ENCODE results near the gene SHISA6. TPM values are rescaled to one million over a fixed set of nuclear protein-coding genes. Genes with fewer than 3 reads are reported as not detected.

SHISA6 gene
- total and polyA plus RNA-seq, 2 donors (not counting 1 experiment from before 2014, with no cell fraction given): not detected

GRCh38 chr17:11561281-11561680, 320.3 kb downstream of the SHISA6 start:
- Histone ChIP-seq H3K27me3 (replicated peaks in 1 of 4; ENCODE audit: control extremely low read depth in 1 of 4, control insufficient read depth in 3 of 4, insufficient read depth in 4 of 4, low read length in 3 of 4) (no peaks in the 10 kb centered on the region), H3K4me1 (ENCODE audit: control insufficient read depth in 2 of 2, insufficient read depth in 2 of 2, low read length in 2 of 2) (no peaks in the 10 kb centered on the region), H3K9me3 (ENCODE audit: control extremely low read depth in 1 of 3, control insufficient read depth in 2 of 3, insufficient read depth in 1 of 3, low read length in 2 of 3) (peaks cover 0 to 40% (median 0%) of the 10 kb centered on the region in 3 donors), H4K20me1 (ENCODE audit: control insufficient read depth, insufficient read depth, low read length, poor library complexity, severe bottlenecking) (no peaks in the 10 kb centered on the region), H3K36me3 (replicated peaks in 1 of 2; ENCODE audit: control extremely low read depth in 1 of 2, control insufficient read depth in 1 of 2, extremely low read depth in 1 of 2, insufficient read depth in 2 of 2, low read length in 1 of 2) (no peaks in the 10 kb centered on the region), H3K79me2 (ENCODE audit: control insufficient read depth, insufficient read depth, low read length) (no peaks in the 10 kb centered on the region), H3K4me2 (replicated peaks; ENCODE audit: low read depth, low read length, poor library complexity, severe bottlenecking) (no peak overlapping the region), H2AFZ (ENCODE audit: insufficient read depth, low read depth, low read length, poor library complexity, severe bottlenecking) (no peak overlapping the region), H3K4me3 (ENCODE audit: control extremely low read depth in 1 of 5, extremely low read depth in 1 of 5, insufficient read depth in 1 of 5, low read depth in 2 of 5, low read length in 4 of 5) (no peak overlapping the region), H3K27ac (ENCODE audit: low read length in 2 of 2) (no peak overlapping the region), H3K9ac (ENCODE audit: low read length) (no peak overlapping the region)
- ChIA-PET POLR2A (no interaction called here), CTCF (no interaction called here)
- H3K27ac Mint-ChIP-seq: no peak overlapping the region
- no peak overlapping the region for H3K4me3 Mint-ChIP-seq
- DNase-seq: no peak
- no peak for ATAC-seq (ENCODE audit: low read depth)
- H3K4me1 Mint-ChIP-seq: no peaks in the 10 kb centered on the region
- WGBS (ENCODE audit: insufficient coverage): 100% methylated on average over 1 of the region's 1 CpG
- H3K27me3 Mint-ChIP-seq: no peaks in the 10 kb centered on the region
- intact Hi-C loops (cut with micrococcal nuclease): no loop called here
- peaks cover 2% of the 10 kb centered on the region for H3K9me3 Mint-ChIP-seq (ENCODE audit: insufficient read depth)
- TF ChIP-seq, protein P1, sequence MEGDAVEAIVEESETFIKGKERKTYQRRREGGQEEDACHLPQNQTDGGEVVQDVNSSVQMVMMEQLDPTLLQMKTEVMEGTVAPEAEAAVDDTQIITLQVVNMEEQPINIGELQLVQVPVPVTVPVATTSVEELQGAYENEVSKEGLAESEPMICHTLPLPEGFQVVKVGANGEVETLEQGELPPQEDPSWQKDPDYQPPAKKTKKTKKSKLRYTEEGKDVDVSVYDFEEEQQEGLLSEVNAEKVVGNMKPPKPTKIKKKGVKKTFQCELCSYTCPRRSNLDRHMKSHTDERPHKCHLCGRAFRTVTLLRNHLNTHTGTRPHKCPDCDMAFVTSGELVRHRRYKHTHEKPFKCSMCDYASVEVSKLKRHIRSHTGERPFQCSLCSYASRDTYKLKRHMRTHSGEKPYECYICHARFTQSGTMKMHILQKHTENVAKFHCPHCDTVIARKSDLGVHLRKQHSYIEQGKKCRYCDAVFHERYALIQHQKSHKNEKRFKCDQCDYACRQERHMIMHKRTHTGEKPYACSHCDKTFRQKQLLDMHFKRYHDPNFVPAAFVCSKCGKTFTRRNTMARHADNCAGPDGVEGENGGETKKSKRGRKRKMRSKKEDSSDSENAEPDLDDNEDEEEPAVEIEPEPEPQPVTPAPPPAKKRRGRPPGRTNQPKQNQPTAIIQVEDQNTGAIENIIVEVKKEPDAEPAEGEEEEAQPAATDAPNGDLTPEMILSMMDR (IDR thresholded peaks at IDR 0.05): no peak
- no peak for TF ChIP-seq EZH2 (IDR thresholded peaks at IDR 0.05; ENCODE audit: borderline replicate concordance, insufficient read depth, low read depth, low read length, poor library complexity, severe bottlenecking)

- H3K4me1 Mint-ChIP-seq: no peaks in the 10 kb centered on the region
- H3K27ac ChIP-seq (ENCODE audit: low read length in 2 of 2): no peak overlapping the region
- H3K36me3 ChIP-seq (replicated peaks in 1 of 2; ENCODE audit: control extremely low read depth in 1 of 2, control insufficient read depth in 1 of 2, extremely low read depth in 1 of 2, insufficient read depth in 2 of 2, low read length in 1 of 2): no peaks in the 10 kb centered on the region
- no peaks in the 10 kb centered on the region for H3K27me3 Mint-ChIP-seq
- H3K9me3 ChIP-seq (ENCODE audit: control extremely low read depth in 1 of 3, control insufficient read depth in 2 of 3, insufficient read depth in 1 of 3, low read length in 2 of 3): peaks cover 0 to 38% (median 0%) of the 10 kb centered on the region in 3 donors
- no peak for DNase-seq
- ATAC-seq (ENCODE audit: low read depth): no peak
- H2AFZ ChIP-seq (ENCODE audit: insufficient read depth, low read depth, low read length, poor library complexity, severe bottlenecking): no peak overlapping the region
- CTCF ChIA-PET: no interaction called here
- H3K79me2 ChIP-seq (ENCODE audit: control insufficient read depth, insufficient read depth, low read length): no peaks in the 10 kb centered on the region
- intact Hi-C loops (cut with micrococcal nuclease): no loop called here
- no peaks in the 10 kb centered on the region for H3K27me3 ChIP-seq (replicated peaks in 1 of 4; ENCODE audit: control extremely low read depth in 1 of 4, control insufficient read depth in 3 of 4, insufficient read depth in 4 of 4, low read length in 3 of 4)
- 68% methylated on average over 2 of the region's 2 CpGs for WGBS (ENCODE audit: insufficient coverage)
- no peak overlapping the region for H3K4me3 ChIP-seq (ENCODE audit: control extremely low read depth in 1 of 5, extremely low read depth in 1 of 5, insufficient read depth in 1 of 5, low read depth in 2 of 5, low read length in 4 of 5)
- H3K9ac ChIP-seq (ENCODE audit: low read length): no peak overlapping the region
- TF ChIP-seq, protein P1 (IDR thresholded peaks at IDR 0.05): no peak
- TF ChIP-seq EZH2 (IDR thresholded peaks at IDR 0.05; ENCODE audit: borderline replicate concordance, insufficient read depth, low read depth, low read length, poor library complexity, severe bottlenecking): no peak
- no peak overlapping the region for H3K4me3 Mint-ChIP-seq
- H4K20me1 ChIP-seq (ENCODE audit: control insufficient read depth, insufficient read depth, low read length, poor library complexity, severe bottlenecking): no peaks in the 10 kb centered on the region
- H3K4me2 ChIP-seq (replicated peaks; ENCODE audit: low read depth, low read length, poor library complexity, severe bottlenecking): no peak overlapping the region
- peaks cover 2% of the 10 kb centered on the region for H3K9me3 Mint-ChIP-seq (ENCODE audit: insufficient read depth)
- POLR2A ChIA-PET: no interaction called here
- H3K27ac Mint-ChIP-seq: no peak overlapping the region
- no peaks in the 10 kb centered on the region for H3K4me1 ChIP-seq (ENCODE audit: control insufficient read depth in 2 of 2, insufficient read depth in 2 of 2, low read length in 2 of 2)
Measured at GRCh38 chr17:11561702-11562101, 320.7 kb downstream of the SHISA6 start.

All from B cell (primary cell).